GM10266 (cell line): ENCODE data around the gene AAGAB.

Experiments
- DNase-seq: peaks from one replicate; pipeline ENCODE4 v3.0.0; 2012; ENCODE audit errors: extremely low spot score
- TF ChIP-seq, protein P1 (sequence below): IDR thresholded peaks from 2 replicates; pipeline ENCODE4 v1.5.1; 2012; ENCODE audit warnings: mild to moderate bottlenecking, low read depth; ENCODE audit not compliant: control insufficient read depth, insufficient read depth; ENCODE audit errors: missing control alignments

The AAGAB gene

DNA sequence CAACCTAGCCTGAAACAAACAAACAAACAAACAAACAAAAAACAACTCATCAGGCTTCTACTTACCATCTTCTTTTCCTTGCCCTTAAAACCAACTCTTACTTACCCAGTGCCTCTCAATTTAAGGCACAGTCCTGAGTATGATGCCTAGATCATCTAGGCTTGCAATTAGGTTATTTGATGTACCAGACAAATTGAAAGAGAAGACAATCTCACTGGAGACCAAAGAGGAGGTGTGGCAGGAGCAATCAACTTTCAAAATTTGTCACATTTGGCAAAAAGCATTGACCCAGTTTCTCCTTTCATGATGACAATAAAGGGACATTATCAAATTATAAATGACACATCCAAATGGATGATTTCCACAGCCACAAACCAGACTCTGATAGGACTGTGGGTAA, 36.0 kb downstream of the AAGAB start:
- TF ChIP-seq, protein P1, sequence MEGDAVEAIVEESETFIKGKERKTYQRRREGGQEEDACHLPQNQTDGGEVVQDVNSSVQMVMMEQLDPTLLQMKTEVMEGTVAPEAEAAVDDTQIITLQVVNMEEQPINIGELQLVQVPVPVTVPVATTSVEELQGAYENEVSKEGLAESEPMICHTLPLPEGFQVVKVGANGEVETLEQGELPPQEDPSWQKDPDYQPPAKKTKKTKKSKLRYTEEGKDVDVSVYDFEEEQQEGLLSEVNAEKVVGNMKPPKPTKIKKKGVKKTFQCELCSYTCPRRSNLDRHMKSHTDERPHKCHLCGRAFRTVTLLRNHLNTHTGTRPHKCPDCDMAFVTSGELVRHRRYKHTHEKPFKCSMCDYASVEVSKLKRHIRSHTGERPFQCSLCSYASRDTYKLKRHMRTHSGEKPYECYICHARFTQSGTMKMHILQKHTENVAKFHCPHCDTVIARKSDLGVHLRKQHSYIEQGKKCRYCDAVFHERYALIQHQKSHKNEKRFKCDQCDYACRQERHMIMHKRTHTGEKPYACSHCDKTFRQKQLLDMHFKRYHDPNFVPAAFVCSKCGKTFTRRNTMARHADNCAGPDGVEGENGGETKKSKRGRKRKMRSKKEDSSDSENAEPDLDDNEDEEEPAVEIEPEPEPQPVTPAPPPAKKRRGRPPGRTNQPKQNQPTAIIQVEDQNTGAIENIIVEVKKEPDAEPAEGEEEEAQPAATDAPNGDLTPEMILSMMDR, result no peak
- no peak for DNase-seq

DNA sequence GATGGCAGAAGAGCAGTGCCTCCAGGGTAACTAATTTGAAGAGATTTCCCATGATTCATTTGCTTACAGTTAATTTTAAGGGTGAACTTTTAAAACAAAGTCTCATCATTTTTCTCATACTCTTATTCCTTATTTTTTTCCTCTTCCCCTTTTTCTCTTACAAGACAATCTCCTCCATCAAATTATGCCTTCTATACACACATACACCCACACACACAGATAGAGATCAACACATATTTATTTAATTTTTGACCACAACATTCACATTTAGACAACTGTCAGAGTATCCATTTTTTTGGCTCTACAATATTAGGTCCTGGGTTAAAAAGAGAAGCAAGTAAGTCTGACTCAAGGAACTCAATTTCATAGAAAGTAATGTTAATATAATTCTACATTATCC, 37.6 kb downstream of the AAGAB start:
- no peak for DNase-seq
- TF ChIP-seq, protein P1, result no peak

DNA sequence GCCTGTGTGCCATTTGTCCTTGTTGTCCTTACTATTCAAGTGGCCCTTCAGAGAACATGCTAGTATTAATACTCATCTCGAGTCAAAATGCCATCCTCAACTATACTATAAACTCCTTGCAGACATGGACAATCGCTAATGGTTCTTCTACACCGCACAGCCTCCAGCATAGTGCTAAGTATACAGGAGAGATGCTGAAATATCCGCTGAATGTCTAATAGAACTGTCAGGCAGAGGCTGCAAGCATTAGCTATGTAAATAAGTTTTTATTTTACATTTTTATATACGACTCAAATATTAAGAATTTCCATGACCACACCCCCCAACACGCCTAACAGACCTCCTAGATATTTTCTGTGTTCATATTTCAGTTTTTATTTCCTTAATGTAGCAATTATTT, 39.4 kb downstream of the AAGAB start:
- TF ChIP-seq, protein P1, result no peak
- DNase-seq, result no peak

DNA sequence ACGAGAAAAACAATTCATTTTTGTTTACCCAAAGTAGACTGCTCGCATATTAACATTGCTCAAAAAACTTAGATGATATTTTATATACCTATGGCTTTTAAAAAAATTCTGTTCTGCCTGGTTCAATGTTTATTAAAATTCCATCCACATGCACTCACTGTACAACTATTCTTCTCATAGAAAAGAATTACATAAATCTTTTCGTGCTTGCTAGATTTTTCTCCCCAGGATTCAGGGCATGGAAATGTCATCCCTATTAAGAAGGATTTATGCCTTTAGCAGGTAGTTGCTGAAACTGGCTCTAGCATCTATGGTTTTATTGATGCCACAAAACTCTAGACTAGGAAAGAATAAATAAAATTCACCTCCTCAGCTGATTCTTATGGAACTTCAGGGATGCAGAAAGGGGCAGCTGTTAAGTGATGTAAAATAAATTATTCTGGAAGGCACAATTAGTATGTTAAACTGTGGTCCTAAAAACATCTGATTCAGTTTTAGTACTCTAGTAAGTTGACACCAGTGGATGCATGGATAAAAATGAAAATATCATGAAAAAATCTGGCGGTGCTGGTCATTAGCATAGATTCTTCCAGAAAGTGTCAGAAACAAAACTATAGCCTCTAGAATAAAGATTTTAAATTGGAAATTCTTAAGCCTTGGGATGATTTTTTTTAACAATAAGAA, 41.6 kb downstream of the AAGAB start:
- TF ChIP-seq, protein P1, result no peak
- no peak for DNase-seq

DNA sequence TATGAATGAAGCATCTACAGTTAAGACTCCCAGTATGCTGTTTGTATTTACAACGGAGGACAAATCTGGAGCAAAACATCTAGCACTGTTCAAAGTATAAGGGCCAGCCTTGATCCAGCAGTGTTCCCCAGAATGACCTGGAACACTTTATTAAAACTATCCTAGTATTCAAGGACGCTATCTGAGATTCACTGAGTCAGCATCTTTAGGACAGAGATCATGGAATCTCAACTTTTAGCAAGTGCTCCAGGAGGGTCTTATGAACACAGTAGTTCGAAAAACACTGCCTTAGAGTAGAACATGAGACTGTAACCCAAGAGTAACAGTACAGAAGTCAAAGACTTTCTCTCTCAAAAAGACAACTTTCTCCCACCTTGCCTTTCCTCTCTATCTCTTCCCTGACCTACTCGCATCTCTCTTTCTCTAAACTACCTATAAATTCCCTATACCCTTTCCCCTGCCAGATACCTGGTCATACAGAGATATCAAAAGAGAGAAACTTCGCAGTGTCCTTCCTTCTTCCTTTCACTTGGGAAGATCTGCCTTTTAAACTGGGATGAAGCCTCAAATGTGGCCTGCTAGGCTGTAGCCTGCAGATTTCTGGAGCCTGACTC, 43.8 kb downstream of the AAGAB start:
- TF ChIP-seq, protein P1, result no peak
- no peak for DNase-seq

DNA sequence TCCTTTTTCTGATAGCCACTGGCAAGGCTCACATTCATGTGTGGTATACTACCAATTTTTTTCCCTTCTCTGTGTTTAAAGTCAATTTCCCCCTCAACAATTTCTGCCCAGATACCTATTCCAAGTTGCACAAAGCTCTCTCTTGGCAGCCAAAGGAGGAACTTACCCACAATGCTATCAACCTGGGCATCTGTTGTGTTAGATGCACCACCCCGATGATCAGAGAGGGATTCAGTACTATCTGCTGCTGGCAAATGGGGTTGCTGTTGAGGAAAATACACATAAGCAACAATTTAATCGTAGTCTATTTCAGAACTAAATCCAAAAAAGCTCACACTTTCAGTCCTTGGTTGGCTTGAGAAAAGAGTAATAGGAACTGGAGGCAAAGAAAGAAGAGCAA, 46.1 kb downstream of the AAGAB start:
- TF ChIP-seq, protein P1, result no peak
- DNase-seq, result no peak

DNA sequence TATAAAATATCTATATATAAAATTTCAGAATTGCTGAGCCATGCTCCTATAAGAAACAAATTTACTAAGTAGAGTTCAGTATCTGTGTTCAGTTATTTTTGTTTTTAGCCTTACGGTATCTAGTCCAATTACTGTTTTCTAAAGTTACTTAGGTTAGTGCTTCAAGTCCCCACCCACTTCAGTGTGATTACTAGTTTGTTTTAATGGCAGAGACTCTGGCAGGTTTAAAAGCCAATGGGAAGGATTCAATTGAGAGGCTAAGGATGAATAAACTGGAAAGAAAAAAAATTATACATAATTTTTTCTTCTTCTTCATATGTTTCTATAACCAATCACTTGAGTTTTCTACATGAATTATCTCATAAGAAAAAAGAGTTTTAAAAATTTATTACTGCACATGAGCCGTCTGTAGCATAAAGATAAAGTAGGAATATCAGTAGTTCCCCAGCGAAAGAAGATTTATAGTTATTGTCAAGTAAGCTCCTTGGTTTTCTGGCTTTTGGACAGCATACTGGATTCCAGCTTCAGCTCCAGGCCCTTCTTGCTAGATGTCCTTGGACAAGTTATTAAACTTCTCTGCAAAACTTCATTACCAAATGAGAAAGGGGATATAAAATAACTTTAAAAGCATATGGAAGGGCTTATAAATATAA, 46.8 kb downstream of the AAGAB start:
- TF ChIP-seq, protein P1, result no peak
- no peak for DNase-seq
